HEK293T (cell line): Measurements from ENCODE around the gene POLN.

Experiments
- CTBP1 ChIP-seq: fragments of 450-650 bp; IDR thresholded peaks from 2 replicates; pipeline ENCODE4 v1.6.1; 2016; ENCODE audit warnings: borderline replicate concordance
- HDGF ChIP-seq: fragments of 450-650 bp; IDR thresholded peaks from 2 replicates; pipeline ENCODE4 v1.6.1; 2017; ENCODE audit warnings: antibody characterized with exemption, borderline replicate concordance
- LEF1 ChIP-seq: fragments of 450-650 bp; IDR thresholded peaks from 2 replicates; pipeline ENCODE4 v1.6.1; 2017; ENCODE audit warnings: mild to moderate bottlenecking, borderline replicate concordance
- PKNOX1 ChIP-seq: fragments of 450-650 bp; IDR thresholded peaks from 2 replicates; pipeline ENCODE4 v1.6.1; 2016
- TARDBP ChIP-seq: fragments of 450-650 bp; IDR thresholded peaks from 2 replicates; pipeline ENCODE4 v1.6.1; 2016

DNA sequence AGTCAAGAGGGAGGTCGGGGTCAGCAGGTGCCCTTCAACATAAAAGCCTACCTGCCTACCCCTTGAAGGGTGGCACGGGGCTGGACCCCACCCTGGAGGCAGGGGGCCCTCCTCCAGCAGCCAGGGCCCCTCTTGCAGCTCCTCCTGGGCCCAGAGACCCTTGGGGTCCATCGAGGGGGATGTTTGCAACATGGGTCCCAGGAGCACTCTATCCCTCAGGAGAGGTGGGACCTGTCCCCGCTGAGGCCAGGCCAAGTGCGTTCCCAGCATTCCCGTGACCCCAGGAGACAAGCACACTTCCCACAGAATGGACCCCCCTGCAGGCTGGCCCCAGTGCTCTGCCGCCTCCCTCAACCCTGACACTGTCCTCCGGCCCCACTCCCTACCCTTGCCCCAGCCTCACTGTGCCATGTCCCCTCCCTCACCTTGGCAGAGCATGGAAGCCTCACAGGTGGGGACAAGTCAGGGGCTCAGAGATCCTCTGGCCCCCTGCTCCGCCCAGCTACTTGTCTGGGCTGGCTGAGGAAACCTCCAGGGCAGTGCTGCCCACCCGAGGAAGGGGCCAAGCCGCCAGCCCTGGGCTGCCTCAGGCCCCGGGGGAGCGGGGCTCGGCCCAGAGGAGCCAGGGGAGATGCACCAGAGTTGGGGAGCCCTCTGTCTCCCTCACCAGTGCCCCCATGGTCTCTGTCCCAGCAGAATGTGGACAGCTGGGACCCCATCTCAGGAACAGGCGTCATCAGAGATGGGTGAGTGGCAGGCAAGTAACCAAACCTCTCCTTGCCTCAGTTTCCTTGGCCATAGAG, 17.8 kb upstream of the POLN start:
- TF ChIP-seq HDGF (no peak), PKNOX1 (no peak), CTBP1 (no peak), LEF1 (no peak), TARDBP (no peak)
